ENCODE data around the gene SYNGR3.

The SYNGR3 gene

GRCh38 chr16:1976951-1977874, 12.6 kb upstream of the SYNGR3 start:
- no peak for DNase-seq (ENCODE audit: insufficient read length, low spot score)
- no peak for TF ChIP-seq POLR2A (IDR thresholded peaks at IDR 0.05; ENCODE audit: low read depth, low read length)
- no peak for FAIRE-seq

GRCh38 chr16:1977875-1978268, 11.9 kb upstream of the SYNGR3 start:
- no peak for FAIRE-seq
- DNase-seq (ENCODE audit: insufficient read length, low spot score) = no peak
- TF ChIP-seq POLR2A (IDR thresholded peaks at IDR 0.05; ENCODE audit: low read depth, low read length) = no peak

GRCh38 chr16:1978476-1979120, 11.2 kb upstream of the SYNGR3 start:
- no peak for TF ChIP-seq POLR2A (IDR thresholded peaks at IDR 0.05; ENCODE audit: low read depth, low read length)
- DNase-seq (ENCODE audit: insufficient read length, low spot score) (no peak), FAIRE-seq (no peak)

- no peak for DNase-seq (ENCODE audit: insufficient read length, low spot score)
- TF ChIP-seq POLR2A (IDR thresholded peaks at IDR 0.05; ENCODE audit: low read depth, low read length) = no peak
- no peak for FAIRE-seq
These were observed 10.3 kb upstream of the SYNGR3 start for GRCh38 chr16:1979271-1980029.

DNA sequence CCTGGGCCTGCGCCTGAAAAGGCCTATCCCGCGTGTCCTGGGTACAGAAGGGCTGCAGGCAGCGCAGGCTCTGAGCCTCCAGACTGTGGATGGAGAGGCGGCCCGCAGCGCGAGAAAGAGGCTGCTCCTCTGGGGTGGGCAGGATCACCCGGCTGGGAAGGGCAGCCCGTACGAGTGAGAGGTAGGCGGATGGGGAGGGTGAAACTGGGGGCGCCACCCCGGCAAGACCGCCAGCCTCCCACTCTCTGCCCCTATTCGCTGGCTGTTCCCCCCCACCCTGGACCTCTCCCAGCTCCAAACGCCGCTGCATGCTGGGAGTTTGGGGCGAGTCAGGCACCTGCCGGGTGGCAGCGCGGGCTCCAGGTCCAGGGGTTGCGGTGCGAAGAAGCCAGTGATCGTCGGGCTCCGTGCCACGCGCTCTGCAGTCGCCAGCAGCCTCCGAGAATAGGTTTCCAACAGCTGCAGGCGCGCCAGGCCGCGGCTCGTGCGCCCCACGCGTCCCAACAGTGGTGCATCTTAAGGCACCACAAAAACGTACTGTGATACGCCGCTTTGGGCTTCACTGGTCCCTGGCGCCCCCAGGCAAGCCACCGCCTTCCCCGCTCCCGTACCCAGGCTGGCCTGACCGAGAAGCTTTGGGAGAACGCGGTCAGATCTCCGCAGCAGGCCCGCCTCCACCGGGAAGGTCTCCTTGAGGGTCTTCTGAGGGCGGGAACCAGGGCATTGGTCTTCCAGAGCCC, 9.6 kb upstream of the SYNGR3 start:
- FAIRE-seq (no peak), DNase-seq (ENCODE audit: insufficient read length, low spot score) (no peak)
- no peak for TF ChIP-seq POLR2A (IDR thresholded peaks at IDR 0.05; ENCODE audit: low read depth, low read length)

DNA sequence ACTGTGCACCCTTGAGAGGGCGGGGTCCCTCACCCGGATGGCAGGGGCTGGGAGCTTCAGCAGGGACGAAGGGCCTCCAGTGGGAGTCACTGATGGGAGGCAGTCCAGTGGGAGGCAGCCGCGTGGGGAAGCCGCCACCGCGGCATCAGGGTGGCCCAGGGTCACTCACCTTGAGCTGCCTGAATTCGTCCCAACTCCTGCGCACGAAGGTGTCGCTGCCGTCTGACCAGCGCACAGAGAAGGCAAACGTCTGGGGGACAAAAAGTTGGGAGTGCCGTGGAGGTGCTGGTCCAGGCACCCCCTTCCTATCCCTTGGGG, 9.0 kb upstream of the SYNGR3 start:
- no peak for TF ChIP-seq POLR2A (IDR thresholded peaks at IDR 0.05; ENCODE audit: low read depth, low read length)
- no peak for FAIRE-seq
- no peak for DNase-seq (ENCODE audit: insufficient read length, low spot score)

DNA sequence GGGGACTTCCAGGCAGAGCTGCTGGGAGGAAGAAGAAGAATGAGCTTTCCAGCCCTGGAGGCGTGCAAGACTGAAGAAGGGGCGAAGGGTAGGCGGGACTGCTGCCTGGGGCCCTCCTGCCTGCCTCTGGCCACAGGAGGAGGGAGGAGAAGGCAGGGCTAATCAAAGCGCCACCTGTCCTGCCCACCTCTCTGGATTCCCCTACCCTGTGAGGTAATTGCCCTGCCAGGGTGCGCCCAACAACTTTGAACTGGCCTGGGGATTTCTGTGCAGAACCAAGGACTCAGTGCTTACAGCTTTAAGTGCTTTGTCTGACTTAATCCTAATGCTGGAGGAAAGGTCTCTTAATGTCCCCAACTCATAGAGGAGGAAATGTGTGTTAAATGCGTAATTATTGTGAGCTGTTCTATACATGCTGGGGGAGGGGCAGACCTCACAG, 8.4 kb upstream of the SYNGR3 start, which contains the start of gene NOXO1:
Gene NOXO1, minus strand, starts transcription at position 72 of the 439 bp plus-strand sequence. CDS start 290 bp downstream, outside the sequence.
- DNase-seq (ENCODE audit: insufficient read length, low spot score) = no peak
- FAIRE-seq = no peak

DNA sequence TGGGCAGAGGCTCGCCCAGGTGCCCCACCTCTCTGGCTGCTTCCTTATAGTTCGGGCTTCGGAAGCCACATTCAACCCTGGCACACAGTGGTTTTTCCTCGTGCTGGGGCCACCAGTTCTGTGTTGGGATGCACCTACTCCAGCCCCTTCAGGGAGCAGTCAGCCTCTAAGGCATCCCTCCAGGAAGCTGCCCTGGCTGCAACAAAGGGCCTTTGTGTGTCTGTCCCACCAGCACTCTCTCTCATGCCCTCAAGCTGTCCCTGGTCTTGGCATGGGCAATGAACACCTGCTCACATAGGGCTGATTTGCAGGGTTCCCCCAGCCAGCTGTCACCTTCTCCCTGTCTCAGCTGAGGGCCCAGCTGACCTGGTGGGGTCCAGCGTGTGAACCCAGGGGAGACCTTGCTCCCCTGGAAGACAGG, 7.7 kb upstream of the SYNGR3 start:
- DNase-seq (ENCODE audit: insufficient read length, low spot score) (peak; percentile 80), FAIRE-seq (no peak)
- no peak for TF ChIP-seq POLR2A (IDR thresholded peaks at IDR 0.05; ENCODE audit: low read depth, low read length)

More for the DNA sequence above, 8.4 kb upstream of the SYNGR3 start, which contains the start of gene NOXO1:
- TF ChIP-seq POLR2A (IDR thresholded peaks at IDR 0.05; ENCODE audit: low read depth, low read length) = no peak

DNA sequence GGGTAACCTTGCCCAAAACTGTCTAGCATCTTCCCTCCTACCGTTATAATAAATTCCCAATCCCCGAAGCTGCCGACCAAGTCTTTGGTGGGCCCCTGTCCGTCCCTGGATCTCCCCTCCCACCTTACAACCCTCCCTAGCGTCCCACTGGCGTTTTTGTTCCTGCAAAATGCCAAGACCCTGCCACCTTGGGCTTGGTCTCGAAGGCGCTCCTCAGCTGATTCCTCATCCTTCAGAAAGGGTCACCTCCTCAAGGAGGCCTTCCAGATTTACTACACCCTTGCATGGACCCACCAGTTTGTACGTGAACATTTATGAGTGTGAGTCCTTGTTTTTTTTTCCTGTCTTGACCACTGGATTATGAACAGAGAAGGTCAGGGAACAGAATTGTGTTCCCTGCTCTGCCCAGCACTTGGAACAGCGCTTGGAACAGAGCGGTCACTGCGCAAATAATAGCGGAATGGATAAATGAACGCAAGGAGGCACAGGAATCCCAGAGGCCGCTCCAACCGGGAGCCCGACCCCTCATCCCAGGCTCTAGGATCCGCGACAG, 6.7 kb upstream of the SYNGR3 start:
- DNase-seq (ENCODE audit: insufficient read length, low spot score) = no peak
- FAIRE-seq = no peak
- TF ChIP-seq POLR2A (IDR thresholded peaks at IDR 0.05; ENCODE audit: low read depth, low read length) = no peak

- peak; percentile 86 for TF ChIP-seq POLR2A (IDR thresholded peaks at IDR 0.05; ENCODE audit: low read depth, low read length)
- DNase-seq (ENCODE audit: insufficient read length, low spot score) = peak; percentile 99
- no peak for FAIRE-seq
These were observed 6.0 kb upstream of the SYNGR3 start, which contains the start of gene GFER for GRCh38 chr16:1983544-1984346. TSS of gene GFER (plus strand) at chr16:1984193. CDS start at chr16:1984219, 26 bp downstream.

- peak; percentile 77 for DNase-seq (ENCODE audit: insufficient read length, low spot score)
- FAIRE-seq = no peak
- TF ChIP-seq POLR2A (IDR thresholded peaks at IDR 0.05; ENCODE audit: low read depth, low read length) = no peak
These were observed 5.2 kb upstream of the SYNGR3 start for GRCh38 chr16:1984347-1985225.

Data from H54 (cell line).